GM12878 (cell line): Measurements from ENCODE around the gene HMG20B. TPM values are rescaled to one million over a fixed set of nuclear protein-coding genes. Genes with fewer than 3 reads are reported as not detected.
A peak's percentile ranks its signal among the peaks of the same experiment; 100 is the strongest.

Source experiments
- BCL11A ChIP-seq: IDR thresholded peaks from 2 replicates; pipeline ENCODE4 v1.6.1; 2011; ENCODE audit warnings: low read depth, low read length
- CEBPZ ChIP-seq: fragments of 150-350 bp; IDR thresholded peaks from 2 replicates; pipeline ENCODE4 v1.6.1; 2016; ENCODE audit warnings: low read depth, low read length
- CTCF ChIP-seq, 3 experiments: IDR thresholded peaks in 2 of 3; conservative IDR thresholded peaks in 1 of 3; 2 replicates each; pipeline ENCODE4 v1.5.1; 2011; ENCODE audit warnings: low read depth in 3 of 3, low read length in 3 of 3, mild to moderate bottlenecking in 3 of 3, control low read depth in 2 of 3, moderate library complexity in 2 of 3, inconsistent platforms in 1 of 3, mixed read lengths in 1 of 3; ENCODE audit not compliant: control insufficient read depth in 2 of 3, insufficient read depth in 1 of 3; ENCODE audit errors: extremely low read depth in 1 of 3
- ETV6 ChIP-seq, 2 experiments: fragments of 450-650 bp in 1 of 2; IDR thresholded peaks in 1 of 2; conservative IDR thresholded peaks in 1 of 2; 2 replicates each; pipeline ENCODE4 v1.6.1; 2014; ENCODE audit warnings: antibody characterized with exemption in 1 of 2, borderline replicate concordance in 1 of 2, low read depth in 1 of 2, mild to moderate bottlenecking in 1 of 2, moderate library complexity in 1 of 2
- MEF2B ChIP-seq: fragments of 450-650 bp; IDR thresholded peaks from 2 replicates; pipeline ENCODE4 v1.6.1; 2018; ENCODE audit warnings: mild to moderate bottlenecking, moderate library complexity; ENCODE audit not compliant: partially characterized antibody, poor library complexity, severe bottlenecking
- MTA3 ChIP-seq: IDR thresholded peaks from 2 replicates; pipeline ENCODE4 v1.6.1; 2012; ENCODE audit warnings: low read length, inconsistent platforms, borderline replicate concordance
- MYC ChIP-seq: IDR thresholded peaks from 2 replicates; pipeline ENCODE4 v1.6.1; 2011; ENCODE audit warnings: mild to moderate bottlenecking, low read length, moderate library complexity, inconsistent platforms; ENCODE audit not compliant: insufficient read depth, insufficient replicate concordance, insufficient read length, severe bottlenecking
- NFYA ChIP-seq: IDR thresholded peaks from 2 replicates; pipeline ENCODE4 v1.6.1; 2011; ENCODE audit warnings: low read depth, mild to moderate bottlenecking, low read length, improper control_type of control experiment, borderline replicate concordance
- PBX3 ChIP-seq: IDR thresholded peaks from 2 replicates; pipeline ENCODE4 v1.6.1; 2011; ENCODE audit warnings: mild to moderate bottlenecking, low read depth, low read length, moderate library complexity; ENCODE audit not compliant: insufficient replicate concordance
- RAD51 ChIP-seq: fragments of 450-650 bp; IDR thresholded peaks from 2 replicates; pipeline ENCODE4 v1.6.1; 2016; ENCODE audit warnings: moderate library complexity, mild to moderate bottlenecking, inconsistent platforms
- RBBP5 ChIP-seq: fragments of 200-600 bp; sonication (generic); conservative IDR thresholded peaks from 2 replicates; pipeline ENCODE4 v1.6.1; 2016
- RCOR1 ChIP-seq: conservative IDR thresholded peaks from 2 replicates; pipeline ENCODE4 v1.6.1; 2012; ENCODE audit warnings: low read depth, low read length, improper control_type of control experiment
- YY1 ChIP-seq: IDR thresholded peaks from 2 replicates; pipeline ENCODE4 v1.6.1; 2011; ENCODE audit warnings: low read depth, mild to moderate bottlenecking, low read length
- ZNF592 ChIP-seq: fragments of 450-650 bp; IDR thresholded peaks from 2 replicates; pipeline ENCODE4 v1.6.1; 2017; ENCODE audit warnings: mild to moderate bottlenecking, moderate library complexity
- polyA plus RNA-seq, 11 experiments: library from polyadenylated mRNA; depleted of rRNA in 4 of 11; unstranded in 6 of 11; stranded (reverse) in 5 of 11; fragments of >200 nt; fragmentation: Nextera tagmentation in 4 of 11; fragmentation: Illumina TruSeq in 1 of 11; extraction: Ambion mirVana in 4 of 11; extraction: Trizol in 1 of 11; gene quantifications; 1 replicate in 1 of 11; 2 replicates in 10 of 11; pipeline versions ENCODE4 v1.2.1 to v1.2.3, GENCODE V29; 2011 to 2016; ENCODE audit warnings: inconsistent platforms in 2 of 11, missing spikeins in 2 of 11, low read depth in 1 of 11
- total RNA-seq, 4 experiments: library from RNA; depleted of rRNA in 3 of 4; stranded (reverse); fragments of >200 nt in 3 of 4; fragmentation: Illumina TruSeq in 1 of 4; extraction: Trizol in 1 of 4; gene quantifications; 2 replicates each; pipeline versions ENCODE4 v1.2.1 to v1.2.3, GENCODE V29; 2013 to 2021
- TF ChIP-seq, protein P1 (sequence below): IDR thresholded peaks from 2 replicates; pipeline ENCODE4 v1.6.1; 2012; ENCODE audit warnings: low read depth, low read length, improper control_type of control experiment

The HMG20B gene
- total and polyA plus RNA-seq, 10 of the 15 experiments (the other 5 are each of a cell fraction or from before 2014, with no cell fraction given) = 0.37 to 92.7 (median 47.0) TPM

- TF ChIP-seq, protein P1, sequence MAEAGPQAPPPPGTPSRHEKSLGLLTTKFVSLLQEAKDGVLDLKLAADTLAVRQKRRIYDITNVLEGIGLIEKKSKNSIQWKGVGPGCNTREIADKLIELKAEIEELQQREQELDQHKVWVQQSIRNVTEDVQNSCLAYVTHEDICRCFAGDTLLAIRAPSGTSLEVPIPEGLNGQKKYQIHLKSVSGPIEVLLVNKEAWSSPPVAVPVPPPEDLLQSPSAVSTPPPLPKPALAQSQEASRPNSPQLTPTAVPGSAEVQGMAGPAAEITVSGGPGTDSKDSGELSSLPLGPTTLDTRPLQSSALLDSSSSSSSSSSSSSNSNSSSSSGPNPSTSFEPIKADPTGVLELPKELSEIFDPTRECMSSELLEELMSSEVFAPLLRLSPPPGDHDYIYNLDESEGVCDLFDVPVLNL = no peak
- no peak for TF ChIP-seq BCL11A
- no peak for TF ChIP-seq MTA3
- TF ChIP-seq ETV6 (conservative IDR thresholded peaks at IDR 0.05 in 1 of 2, IDR thresholded peaks at IDR 0.05 in 1 of 2; ENCODE audit: borderline replicate concordance in 1 of 2, low read depth in 1 of 2) = no peak
- no peak for TF ChIP-seq PBX3
- no peak for TF ChIP-seq ZNF592
- 0 out of 2 replicates have a peak, but pooled peaks have one; percentile 53 for TF ChIP-seq YY1
- TF ChIP-seq NFYA = no peak
- no peak for TF ChIP-seq MYC
- peak; percentile 65 for TF ChIP-seq MEF2B
- TF ChIP-seq CEBPZ = no peak
- no peak for TF ChIP-seq RBBP5
- no peak for TF ChIP-seq CTCF (IDR thresholded peaks at IDR 0.05 in 2 of 3, conservative IDR thresholded peaks at IDR 0.05 in 1 of 3; ENCODE audit: control insufficient read depth in 2 of 3, extremely low read depth in 1 of 3, insufficient read depth in 1 of 3, low read depth in 3 of 3, low read length in 3 of 3)
- TF ChIP-seq RAD51 = no peak
- no peak for TF ChIP-seq RCOR1
These were observed 37.3 kb downstream of the HMG20B start (continued) for GRCh38 chr19:3609779-3610719.
